Panc1 (cell line): Measurements from ENCODE around the gene GRPR. TPM values are rescaled to one million over a fixed set of nuclear protein-coding genes. Genes with fewer than 3 reads are reported as not detected.

ENCODE experiments used
- ATAC-seq: fragments of 200-7000 bp; cut with Tn5 transposase; 2 replicates; pipeline ENCODE4 v1.9.1; 2020; ENCODE audit warnings: mild to moderate bottlenecking, moderate library complexity
- Bru-seq: library from RNA; stranded (reverse); fragments of 400-500 nt; gene quantifications from one replicate; lab custom pipeline; 2021; lab: Mats Ljungman, UMichigan
- BruChase-seq, 2 experiments: library from RNA; stranded (reverse); fragments of 400-500 nt; gene quantifications; one replicate each; lab custom pipeline; 2021; lab: Mats Ljungman, UMichigan
- BruUV-seq: library from RNA; stranded (reverse); fragments of 400-500 nt; replicated peaks from 2 replicates; lab custom pipeline; 2021; lab: Mats Ljungman, UMichigan
- CTCF ChIA-PET: fragments of 300-600 bp; sonication (Branson Sonifier 250); formaldehyde crosslinking; loops from one replicate; lab custom pipeline; 2022; ENCODE audit warnings: antibody characterized with exemption; lab: Charles Lee
- POLR2A ChIA-PET: fragments of 300-600 bp; sonication (Branson Sonifier 250); formaldehyde crosslinking; loops from one replicate; lab custom pipeline; 2022; ENCODE audit warnings: antibody characterized with exemption; lab: Charles Lee
- DNase-seq: peaks from one replicate; pipeline ENCODE4 v3.0.0-alpha.2; 2010; ENCODE audit warnings: low read depth, low spot score
- H3K27ac ChIP-seq: 2 replicates; pipeline ENCODE4 v1.5.1; 2011; ENCODE audit warnings: mild to moderate bottlenecking, low read length, inconsistent platforms
- H3K27me3 ChIP-seq: fragments of 200-500 bp; sonication (Bioruptor generic); 2 replicates; pipeline ENCODE4 v1.6.0; 2014; ENCODE audit warnings: low read length, inconsistent platforms; ENCODE audit not compliant: control insufficient read depth, insufficient read depth
- H3K36me3 ChIP-seq: fragments of 200-500 bp; sonication (Bioruptor generic); 2 replicates; pipeline ENCODE4 v1.5.1; 2014; ENCODE audit warnings: inconsistent platforms, mild to moderate bottlenecking, low read length, moderate library complexity; ENCODE audit not compliant: control insufficient read depth, insufficient read depth
- H3K4me1 ChIP-seq: 2 replicates; pipeline ENCODE4 v1.5.1; 2011; ENCODE audit warnings: inconsistent platforms, mild to moderate bottlenecking, low read length, moderate library complexity; ENCODE audit not compliant: control insufficient read depth, insufficient read depth
- H3K4me3 ChIP-seq, 2 experiments: 2 replicates each; pipeline ENCODE4 v1.5.1; 2011 to 2012; ENCODE audit warnings: low read depth in 2 of 2, low read length in 2 of 2, mild to moderate bottlenecking in 2 of 2, inconsistent platforms in 1 of 2, moderate library complexity in 1 of 2
- H3K9me3 ChIP-seq: fragments of 200-500 bp; sonication (Bioruptor generic); 2 replicates; pipeline ENCODE4 v1.5.1; 2014; ENCODE audit warnings: low read depth, mild to moderate bottlenecking, inconsistent platforms, low read length, moderate library complexity; ENCODE audit not compliant: control insufficient read depth, insufficient read depth
- CTCF ChIP-seq: fragments of 450-650 bp; IDR thresholded peaks from 2 replicates; pipeline ENCODE4 v1.5.1; 2017; ENCODE audit warnings: mild to moderate bottlenecking
- POLR2AphosphoS5 ChIP-seq: IDR thresholded peaks from 2 replicates; pipeline ENCODE4 v1.6.1; 2012; ENCODE audit warnings: mild to moderate bottlenecking, low read depth, low read length, moderate library complexity
- REST ChIP-seq, 2 experiments: IDR thresholded peaks; 2 replicates each; pipeline ENCODE4 v1.6.1; 2011 to 2012; ENCODE audit warnings: low read depth in 2 of 2, control low read depth in 1 of 2, low read length in 1 of 2, mild to moderate bottlenecking in 1 of 2, moderate library complexity in 1 of 2; ENCODE audit not compliant: insufficient read depth in 1 of 2
- SIN3A ChIP-seq: IDR thresholded peaks from 2 replicates; pipeline ENCODE4 v1.6.1; 2012; ENCODE audit warnings: low read depth, mild to moderate bottlenecking, low read length, moderate library complexity, borderline replicate concordance; ENCODE audit not compliant: insufficient read depth
- TCF7L2 ChIP-seq: IDR thresholded peaks from 2 replicates; pipeline ENCODE4 v1.6.1; 2011; ENCODE audit warnings: mild to moderate bottlenecking, low read depth, low read length, inconsistent platforms
- in situ Hi-C: cut with HindIII; loops from 2 replicates; pipeline ENCODE4 v1.10.0; 2016; ENCODE audit warnings: low sequenced_read_pairs, low pct_unique_long_range_greater_than_20kb
- intact Hi-C: fragments of 100-400 bp; cut with micrococcal nuclease; formaldehyde crosslinking; loops from one replicate; pipeline ENCODE4 v1.10.0; 2022; ENCODE audit not compliant: unreplicated experiment
- long read RNA-seq: library from polyadenylated mRNA; unstranded; transcript quantifications from one replicate; pipeline ENCODE4 v2.0.0, GENCODE V29; 2021; ENCODE audit not compliant: unreplicated experiment
- polyA plus RNA-seq: library from polyadenylated mRNA; unstranded; fragments of >200 nt; gene quantifications from one replicate; pipeline ENCODE4 v1.2.1, GENCODE V29; 2012; ENCODE audit warnings: missing spikeins; ENCODE audit not compliant: insufficient read length
- total RNA-seq: library from RNA; stranded (reverse); gene quantifications from one replicate; pipeline ENCODE4 v1.2.1, GENCODE V29; 2021; ENCODE audit not compliant: unreplicated experiment

The GRPR gene
- total RNA-seq: not detected
- not detected for polyA plus RNA-seq
- percentile 9 among the genes with signal in this experiment for Bru-seq, nascent RNA
- percentile 12 among the genes with signal in this experiment for BruChase-seq, experiment 1, labeled RNA remaining after a 2-hour chase
- BruChase-seq, experiment 2, labeled RNA remaining after a 6-hour chase: percentile 3 among the genes with signal in this experiment
- long read RNA-seq: 0 reads

- DNase-seq (peak; percentile 39), ATAC-seq (peak; percentile 89)
- no TSS peak for BruUV-seq
- no peaks in the 10 kb centered on the region for H3K27me3 ChIP-seq
- TF ChIP-seq SIN3A (no peak), CTCF (peak; percentile 74)
- CTCF ChIA-PET: no interaction called here
- H3K4me3 ChIP-seq: no peak within 1 kb of the TSS
- no peaks in the 10 kb centered on the region for H3K36me3 ChIP-seq
- H3K4me1 ChIP-seq: no peaks in the 10 kb centered on the region
- intact Hi-C loops: loop anchor here (10.0 kb wide), 1 partner anchor 571 kb away; no protein-coding TSS in a partner anchor
- H3K9me3 ChIP-seq: no peaks in the 10 kb centered on the region
- in situ Hi-C loops: no loop called here
- H3K27ac ChIP-seq: no peak within 1 kb of the TSS
- POLR2A ChIA-PET: no interaction called here
Measured at GRCh38 chrX:16123222-16123786, at the start of gene GRPR. Gene GRPR (plus strand): TSS chrX:16123565. CDS start chrX:16123954, 389 bp downstream.

GRCh38 chrX:16075087-16075486 lies 48.3 kb upstream of the GRPR start:
- no peaks in the 10 kb centered on the region for H3K27me3 ChIP-seq
- ChIA-PET POLR2A (no interaction called here), CTCF (no interaction called here)
- no peak for ATAC-seq
- no peaks in the 10 kb centered on the region for H3K36me3 ChIP-seq
- no peaks in the 10 kb centered on the region for H3K9me3 ChIP-seq
- no peak overlapping the region for H3K27ac ChIP-seq
- H3K4me3 ChIP-seq: no peak overlapping the region
- no peak for DNase-seq
- TF ChIP-seq TCF7L2 (no peak), SIN3A (no peak), CTCF (no peak), REST (IDR thresholded peaks at IDR 0.05; ENCODE audit: insufficient read depth in 1 of 2, low read depth in 2 of 2, low read length in 1 of 2) (no peak), POLR2AphosphoS5 (no peak)
- in situ Hi-C loops (no loop called here), intact Hi-C loops (no loop called here)
- H3K4me1 ChIP-seq: no peaks in the 10 kb centered on the region
- no TSS peak for BruUV-seq
